Measurements from ENCODE around the gene CCT4.

DNA sequence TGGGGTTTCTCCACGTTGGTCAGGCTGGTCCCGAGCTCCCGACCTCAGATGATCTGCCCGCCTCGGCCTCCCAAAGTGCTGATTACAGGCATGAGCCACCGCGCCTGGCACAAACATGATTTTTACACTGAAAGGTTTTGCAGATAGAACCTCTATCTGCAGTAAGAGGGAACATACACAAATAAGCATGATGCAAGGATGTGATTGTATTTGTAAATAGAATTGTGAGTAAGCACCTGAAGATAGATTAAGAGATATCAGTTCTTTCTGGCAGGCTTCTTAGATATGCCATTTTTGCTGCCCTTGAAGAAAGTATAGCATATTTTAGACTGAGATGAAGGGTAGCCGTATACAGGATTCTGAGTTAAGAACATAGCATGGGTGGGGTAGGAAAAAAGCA lies 20.7 kb upstream of the CCT4 start:
- TF ChIP-seq, protein P1, sequence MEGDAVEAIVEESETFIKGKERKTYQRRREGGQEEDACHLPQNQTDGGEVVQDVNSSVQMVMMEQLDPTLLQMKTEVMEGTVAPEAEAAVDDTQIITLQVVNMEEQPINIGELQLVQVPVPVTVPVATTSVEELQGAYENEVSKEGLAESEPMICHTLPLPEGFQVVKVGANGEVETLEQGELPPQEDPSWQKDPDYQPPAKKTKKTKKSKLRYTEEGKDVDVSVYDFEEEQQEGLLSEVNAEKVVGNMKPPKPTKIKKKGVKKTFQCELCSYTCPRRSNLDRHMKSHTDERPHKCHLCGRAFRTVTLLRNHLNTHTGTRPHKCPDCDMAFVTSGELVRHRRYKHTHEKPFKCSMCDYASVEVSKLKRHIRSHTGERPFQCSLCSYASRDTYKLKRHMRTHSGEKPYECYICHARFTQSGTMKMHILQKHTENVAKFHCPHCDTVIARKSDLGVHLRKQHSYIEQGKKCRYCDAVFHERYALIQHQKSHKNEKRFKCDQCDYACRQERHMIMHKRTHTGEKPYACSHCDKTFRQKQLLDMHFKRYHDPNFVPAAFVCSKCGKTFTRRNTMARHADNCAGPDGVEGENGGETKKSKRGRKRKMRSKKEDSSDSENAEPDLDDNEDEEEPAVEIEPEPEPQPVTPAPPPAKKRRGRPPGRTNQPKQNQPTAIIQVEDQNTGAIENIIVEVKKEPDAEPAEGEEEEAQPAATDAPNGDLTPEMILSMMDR (IDR thresholded peaks at IDR 0.05), result no peak
- TF ChIP-seq POLR2A (IDR thresholded peaks at IDR 0.05), result no peak

All from uterus (tissue), 2 donors.